Right lobe of liver (tissue), 4 donors: ENCODE measurements around the gene CLCA2.

Source experiments
- POLR2A ChIP-seq: fragments of 450-650 bp; IDR thresholded peaks from one replicate; pipeline ENCODE4 v1.6.1; 2017; ENCODE audit warnings: antibody characterized with exemption, mild to moderate bottlenecking
- TF ChIP-seq, protein P1 (sequence below), 4 donors: fragments of 200-600 bp in 3 of 4; fragments of 450-650 bp in 1 of 4; IDR thresholded peaks; one replicate each; pipeline versions ENCODE4 v1.5.1 to v1.8.0; 2016 to 2022; ENCODE audit warnings: antibody characterized with exemption in 4 of 4, mild to moderate bottlenecking in 2 of 4
- donor health status: DM: no; HTN: no; CAD: no.
- donor health status: DM: no; HTN: no; CAD: no.
- donor health status: DM: no; HTN: yes; CAD: no.

DNA sequence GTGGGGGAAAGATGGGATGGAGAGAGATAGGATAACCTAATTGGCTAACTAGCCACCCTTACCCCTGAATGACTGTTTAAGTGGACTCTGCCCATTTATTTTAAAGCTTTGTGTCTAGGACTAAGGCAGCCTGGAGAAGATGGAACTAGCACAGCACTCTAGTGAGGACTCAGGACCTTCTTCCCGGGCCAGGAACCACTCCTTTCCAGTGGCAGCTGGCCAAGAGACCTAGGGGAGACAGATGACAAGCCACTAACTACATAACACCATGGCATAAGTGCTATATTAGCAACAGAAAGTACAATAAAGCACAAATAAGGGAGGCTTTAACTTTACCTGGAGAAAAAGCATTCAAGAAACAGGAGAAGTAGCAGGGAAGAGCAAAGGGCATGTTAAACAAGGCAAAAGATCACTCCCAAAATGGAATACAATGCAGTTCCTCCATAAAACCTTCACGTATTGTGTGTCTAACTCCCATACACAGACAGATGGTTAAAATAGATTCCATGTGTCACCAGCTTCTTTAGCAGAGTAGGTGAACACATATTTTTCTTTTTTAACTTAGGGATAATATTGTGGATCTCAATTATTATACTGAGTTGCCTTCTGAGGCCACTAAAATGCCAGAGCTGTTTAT lies 65.4 kb downstream of the CLCA2 start:
- TF ChIP-seq, protein P1, sequence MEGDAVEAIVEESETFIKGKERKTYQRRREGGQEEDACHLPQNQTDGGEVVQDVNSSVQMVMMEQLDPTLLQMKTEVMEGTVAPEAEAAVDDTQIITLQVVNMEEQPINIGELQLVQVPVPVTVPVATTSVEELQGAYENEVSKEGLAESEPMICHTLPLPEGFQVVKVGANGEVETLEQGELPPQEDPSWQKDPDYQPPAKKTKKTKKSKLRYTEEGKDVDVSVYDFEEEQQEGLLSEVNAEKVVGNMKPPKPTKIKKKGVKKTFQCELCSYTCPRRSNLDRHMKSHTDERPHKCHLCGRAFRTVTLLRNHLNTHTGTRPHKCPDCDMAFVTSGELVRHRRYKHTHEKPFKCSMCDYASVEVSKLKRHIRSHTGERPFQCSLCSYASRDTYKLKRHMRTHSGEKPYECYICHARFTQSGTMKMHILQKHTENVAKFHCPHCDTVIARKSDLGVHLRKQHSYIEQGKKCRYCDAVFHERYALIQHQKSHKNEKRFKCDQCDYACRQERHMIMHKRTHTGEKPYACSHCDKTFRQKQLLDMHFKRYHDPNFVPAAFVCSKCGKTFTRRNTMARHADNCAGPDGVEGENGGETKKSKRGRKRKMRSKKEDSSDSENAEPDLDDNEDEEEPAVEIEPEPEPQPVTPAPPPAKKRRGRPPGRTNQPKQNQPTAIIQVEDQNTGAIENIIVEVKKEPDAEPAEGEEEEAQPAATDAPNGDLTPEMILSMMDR (IDR thresholded peaks at IDR 0.05) = no peak
- no peak for TF ChIP-seq POLR2A
